SU-DHL-6 (cell line): ENCODE results near the gene TMEM213.

ENCODE experiments used
- H2AFZ ChIP-seq: fragments of 200-600 bp; sonication (generic); 2 replicates; pipeline ENCODE4 v1.6.1; 2014; ENCODE audit warnings: low read depth, mild to moderate bottlenecking, moderate library complexity, mixed read lengths, antibody characterized with exemption, low read length; ENCODE audit not compliant: severe bottlenecking
- H3F3A ChIP-seq: fragments of 200-600 bp; shearing (Covaris generic); 2 replicates; pipeline ENCODE4 v1.6.0; 2016; ENCODE audit warnings: antibody characterized with exemption, mild to moderate bottlenecking; ENCODE audit not compliant: insufficient read depth
- H3K27ac ChIP-seq: fragments of 200-600 bp; sonication (generic); 2 replicates; pipeline ENCODE4 v1.5.1; 2016; ENCODE audit warnings: low read depth, mild to moderate bottlenecking, low read length, moderate library complexity, mixed read lengths
- H3K27me3 ChIP-seq: fragments of 200-600 bp; sonication (generic), shearing (Covaris generic); 2 replicates; pipeline ENCODE4 v1.6.0; 2014; ENCODE audit warnings: mild to moderate bottlenecking, low read length
- H3K36me3 ChIP-seq: fragments of 200-600 bp; sonication (generic); 2 replicates; pipeline ENCODE4 v1.6.1; 2014; ENCODE audit warnings: mild to moderate bottlenecking, low read length, mixed read lengths
- H3K4me2 ChIP-seq: fragments of 300-600, 200-600 bp; shearing (Covaris generic), sonication (generic); 2 replicates; pipeline ENCODE4 v1.6.0; 2014; ENCODE audit warnings: low read length, low read depth, mild to moderate bottlenecking; ENCODE audit not compliant: poor library complexity, severe bottlenecking
- H3K4me3 ChIP-seq: fragments of 200-600 bp; sonication (generic); 2 replicates; pipeline ENCODE4 v1.5.1; 2014; ENCODE audit warnings: antibody characterized with exemption, low read length, mild to moderate bottlenecking, mixed read lengths; ENCODE audit not compliant: insufficient read depth, poor library complexity, severe bottlenecking
- H3K79me2 ChIP-seq: fragments of 200-600 bp; sonication (generic); 2 replicates; pipeline ENCODE4 v1.6.1; 2014; ENCODE audit warnings: mild to moderate bottlenecking, low read length, moderate library complexity; ENCODE audit not compliant: insufficient read depth
- H3K9ac ChIP-seq: fragments of 200-600 bp; sonication (generic); 2 replicates; pipeline ENCODE4 v1.7.0; 2014; ENCODE audit warnings: mild to moderate bottlenecking, low read length
- H3K9me2 ChIP-seq: fragments of 200-600 bp; sonication (generic); replicated peaks from 2 replicates; pipeline ENCODE4 v1.6.1; 2014; ENCODE audit warnings: low read length; ENCODE audit not compliant: insufficient read depth
- H3K9me3 ChIP-seq: fragments of 200-600 bp; sonication (generic); 2 replicates; pipeline ENCODE4 v1.6.1; 2014; ENCODE audit warnings: low read length, mixed read lengths; ENCODE audit not compliant: insufficient read depth
- H4K20me1 ChIP-seq: fragments of 200-600 bp; sonication (generic); 2 replicates; pipeline ENCODE4 v1.6.1; 2014; ENCODE audit warnings: low read depth, mild to moderate bottlenecking, antibody characterized with exemption, low read length, moderate library complexity, mixed read lengths
- CTCF ChIP-seq: fragments of 200-600 bp; sonication (generic); IDR thresholded peaks from one replicate; pipeline ENCODE4 v1.5.1; 2017; ENCODE audit warnings: antibody characterized with exemption, mild to moderate bottlenecking, low read length, moderate library complexity; ENCODE audit not compliant: insufficient read depth, poor library complexity, severe bottlenecking
- EZH2phosphoT487 ChIP-seq: fragments of 200-600 bp; sonication (generic), shearing (Covaris generic); conservative IDR thresholded peaks from 2 replicates; pipeline ENCODE4 v1.6.1; 2018; ENCODE audit warnings: mild to moderate bottlenecking, antibody characterized with exemption, low read length, moderate library complexity, mixed read lengths

Gene TMEM213

GRCh38 chr7:138770904-138771303, 26.9 kb upstream of the TMEM213 start:
- Histone ChIP-seq H3K79me2 (no peaks in the 10 kb centered on the region), H3K9me3 (no peaks in the 10 kb centered on the region), H3K36me3 (no peaks in the 10 kb centered on the region), H3K27ac (no peak overlapping the region), H3K4me3 (no peak overlapping the region), H3K9me2 (no peaks in the 10 kb centered on the region), H3K4me2 (no peak overlapping the region), H2AFZ (no peak overlapping the region), H3K9ac (no peak overlapping the region), H4K20me1 (no peaks in the 10 kb centered on the region), H3K27me3 (no peaks in the 10 kb centered on the region), H3F3A (no peaks in the 10 kb centered on the region)
- TF ChIP-seq CTCF (no peak), EZH2phosphoT487 (no peak)

GRCh38 chr7:138773176-138773575, 24.6 kb upstream of the TMEM213 start:
- no peaks in the 10 kb centered on the region for H3K9me3 ChIP-seq
- no peaks in the 10 kb centered on the region for H3K27me3 ChIP-seq
- H3K9me2 ChIP-seq = no peaks in the 10 kb centered on the region
- H3K4me2 ChIP-seq = no peak overlapping the region
- H3K79me2 ChIP-seq = no peaks in the 10 kb centered on the region
- H2AFZ ChIP-seq = no peak overlapping the region
- TF ChIP-seq EZH2phosphoT487 (no peak), CTCF (no peak)
- H3K36me3 ChIP-seq = no peaks in the 10 kb centered on the region
- H3K4me3 ChIP-seq = no peak overlapping the region
- H3K27ac ChIP-seq = no peak overlapping the region
- no peak overlapping the region for H3K9ac ChIP-seq
- H3F3A ChIP-seq = no peaks in the 10 kb centered on the region
- H4K20me1 ChIP-seq = no peaks in the 10 kb centered on the region

- H2AFZ ChIP-seq = no peak overlapping the region
- no peak overlapping the region for H3K4me3 ChIP-seq
- no peak overlapping the region for H3K4me2 ChIP-seq
Observed at GRCh38 chr7:138773817-138774216, 24.0 kb upstream of the TMEM213 start.

More at GRCh38 chr7:138773817-138774216, 24.0 kb upstream of the TMEM213 start:
- H4K20me1 ChIP-seq = no peaks in the 10 kb centered on the region
- H3K9me2 ChIP-seq = no peaks in the 10 kb centered on the region
- H3K9me3 ChIP-seq = no peaks in the 10 kb centered on the region
- H3K79me2 ChIP-seq = no peaks in the 10 kb centered on the region
- H3K27me3 ChIP-seq = no peaks in the 10 kb centered on the region
- no peaks in the 10 kb centered on the region for H3F3A ChIP-seq
- no peak for TF ChIP-seq EZH2phosphoT487
- no peak for TF ChIP-seq CTCF
- no peak overlapping the region for H3K9ac ChIP-seq
- no peaks in the 10 kb centered on the region for H3K36me3 ChIP-seq
- no peak overlapping the region for H3K27ac ChIP-seq
